Breast epithelium (tissue), 3 donors: ENCODE data around the gene CDC14A.

ENCODE experiments used
- POLR2A ChIP-seq: fragments of 450-650 bp; IDR thresholded peaks from one replicate; pipeline ENCODE4 v1.6.1; 2016; ENCODE audit warnings: antibody characterized with exemption, mild to moderate bottlenecking, moderate library complexity
- POLR2AphosphoS5 ChIP-seq, 3 donors: sonication (generic); formaldehyde crosslinking; IDR thresholded peaks; one replicate each; pipeline ENCODE4 v1.6.1; 2017; ENCODE audit warnings: antibody characterized with exemption in 3 of 3
- TF ChIP-seq, protein P1 (sequence below), 3 donors: fragments of 450-650 bp; IDR thresholded peaks; one replicate each; pipeline ENCODE4 v1.5.1; 2016 to 2017; ENCODE audit warnings: antibody characterized with exemption in 3 of 3, mild to moderate bottlenecking in 3 of 3, moderate library complexity in 3 of 3

- no peak for TF ChIP-seq POLR2A
- TF ChIP-seq, protein P1, sequence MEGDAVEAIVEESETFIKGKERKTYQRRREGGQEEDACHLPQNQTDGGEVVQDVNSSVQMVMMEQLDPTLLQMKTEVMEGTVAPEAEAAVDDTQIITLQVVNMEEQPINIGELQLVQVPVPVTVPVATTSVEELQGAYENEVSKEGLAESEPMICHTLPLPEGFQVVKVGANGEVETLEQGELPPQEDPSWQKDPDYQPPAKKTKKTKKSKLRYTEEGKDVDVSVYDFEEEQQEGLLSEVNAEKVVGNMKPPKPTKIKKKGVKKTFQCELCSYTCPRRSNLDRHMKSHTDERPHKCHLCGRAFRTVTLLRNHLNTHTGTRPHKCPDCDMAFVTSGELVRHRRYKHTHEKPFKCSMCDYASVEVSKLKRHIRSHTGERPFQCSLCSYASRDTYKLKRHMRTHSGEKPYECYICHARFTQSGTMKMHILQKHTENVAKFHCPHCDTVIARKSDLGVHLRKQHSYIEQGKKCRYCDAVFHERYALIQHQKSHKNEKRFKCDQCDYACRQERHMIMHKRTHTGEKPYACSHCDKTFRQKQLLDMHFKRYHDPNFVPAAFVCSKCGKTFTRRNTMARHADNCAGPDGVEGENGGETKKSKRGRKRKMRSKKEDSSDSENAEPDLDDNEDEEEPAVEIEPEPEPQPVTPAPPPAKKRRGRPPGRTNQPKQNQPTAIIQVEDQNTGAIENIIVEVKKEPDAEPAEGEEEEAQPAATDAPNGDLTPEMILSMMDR (IDR thresholded peaks at IDR 0.05): no peak
- TF ChIP-seq POLR2AphosphoS5 (IDR thresholded peaks at IDR 0.05): no peak
Measured at GRCh38 chr1:100543640-100544039, 191.3 kb downstream of the CDC14A start.
